Aorta (tissue), 5 donors: ENCODE data around the gene USH1C. TPM values are rescaled to one million over a fixed set of nuclear protein-coding genes. Genes with fewer than 3 reads are reported as not detected.

Experiments used
- ATAC-seq: fragments of 200-7000 bp; cut with Tn5 transposase; one replicate; pipeline ENCODE4 v1.9.1; 2022; ENCODE audit warnings: moderate library complexity; ENCODE audit not compliant: low FRiP score
- DNase-seq, 2 donors: peaks; one replicate each; pipeline ENCODE4 v3.0.0-alpha.2; 2020
- H3K27ac ChIP-seq, 2 donors: one replicate each; pipeline ENCODE4 v1.5.1; 2013; ENCODE audit warnings: low read length in 2 of 2, mild to moderate bottlenecking in 2 of 2, moderate library complexity in 2 of 2, control low read depth in 1 of 2, inconsistent platforms in 1 of 2, low read depth in 1 of 2
- H3K27me3 ChIP-seq, 2 donors: one replicate each; pipeline ENCODE4 v1.6.1; 2013; ENCODE audit warnings: control low read depth in 1 of 2, low read length in 1 of 2, mild to moderate bottlenecking in 1 of 2, moderate library complexity in 1 of 2; ENCODE audit not compliant: insufficient read depth in 2 of 2, control insufficient read depth in 1 of 2
- H3K36me3 ChIP-seq, 2 donors: one replicate each; pipeline ENCODE4 v1.6.1; 2013; ENCODE audit warnings: control low read depth in 1 of 2, low read length in 1 of 2, mild to moderate bottlenecking in 1 of 2; ENCODE audit not compliant: insufficient read depth in 2 of 2, control insufficient read depth in 1 of 2
- H3K4me1 ChIP-seq, 2 donors: one replicate each; pipeline ENCODE4 v1.6.1; 2013; ENCODE audit warnings: low read length in 2 of 2, control low read depth in 1 of 2, mild to moderate bottlenecking in 1 of 2, moderate library complexity in 1 of 2; ENCODE audit not compliant: insufficient read depth in 2 of 2, control insufficient read depth in 1 of 2
- H3K4me3 ChIP-seq, 2 donors: one replicate each; pipeline ENCODE4 v1.5.1; 2013; ENCODE audit warnings: low read length in 2 of 2, control low read depth in 1 of 2, mild to moderate bottlenecking in 1 of 2
- H3K9me3 ChIP-seq: one replicate; pipeline ENCODE4 v1.6.1; 2013; ENCODE audit warnings: mild to moderate bottlenecking, low read length; ENCODE audit not compliant: control insufficient read depth
- WGBS, 2 donors: extraction: QIAGEN DNeasy Blood & Tissue Kit; methylation state at CpG; one replicate each; pipeline ENCODE4 v1.1.7; 2013; 5-methylcytosine and 5-hydroxymethylcytosine counted together
- intact Hi-C, 2 donors: fragments of 100-400 bp; cut with DNase I; formaldehyde crosslinking; loops; one replicate each; pipeline versions ENCODE4 v1.14.2 to v1.15.0; 2022
- polyA plus RNA-seq, 2 donors: library from polyadenylated mRNA; stranded (reverse); fragments of 200-250 nt; gene quantifications; one replicate each; pipeline ENCODE4 v1.2.3, GENCODE V29; 2013
- total RNA-seq, 2 donors: library from RNA; stranded (reverse); fragmentation: NEBNext Ultra II Directional; extraction: Animal tissue kit (Norgen Biotek cat#: 25700); gene quantifications; one replicate each; pipeline ENCODE4 v1.2.1, GENCODE V29; 2021
- donor health status: healthy with polysubstance abuse.
- donor health status: Bipolar disorder and iron deficiency.
- donor health status: DM: no; HTN: no; CAD: no.
- donor health status: DM: no; HTN: no; CAD: no.
- donor health status: DM: yes; HTN: yes; CAD: no.

The USH1C gene
- total and polyA plus RNA-seq, 4 donors: 0.46 to 20.4 TPM; not detected in 2

DNA sequence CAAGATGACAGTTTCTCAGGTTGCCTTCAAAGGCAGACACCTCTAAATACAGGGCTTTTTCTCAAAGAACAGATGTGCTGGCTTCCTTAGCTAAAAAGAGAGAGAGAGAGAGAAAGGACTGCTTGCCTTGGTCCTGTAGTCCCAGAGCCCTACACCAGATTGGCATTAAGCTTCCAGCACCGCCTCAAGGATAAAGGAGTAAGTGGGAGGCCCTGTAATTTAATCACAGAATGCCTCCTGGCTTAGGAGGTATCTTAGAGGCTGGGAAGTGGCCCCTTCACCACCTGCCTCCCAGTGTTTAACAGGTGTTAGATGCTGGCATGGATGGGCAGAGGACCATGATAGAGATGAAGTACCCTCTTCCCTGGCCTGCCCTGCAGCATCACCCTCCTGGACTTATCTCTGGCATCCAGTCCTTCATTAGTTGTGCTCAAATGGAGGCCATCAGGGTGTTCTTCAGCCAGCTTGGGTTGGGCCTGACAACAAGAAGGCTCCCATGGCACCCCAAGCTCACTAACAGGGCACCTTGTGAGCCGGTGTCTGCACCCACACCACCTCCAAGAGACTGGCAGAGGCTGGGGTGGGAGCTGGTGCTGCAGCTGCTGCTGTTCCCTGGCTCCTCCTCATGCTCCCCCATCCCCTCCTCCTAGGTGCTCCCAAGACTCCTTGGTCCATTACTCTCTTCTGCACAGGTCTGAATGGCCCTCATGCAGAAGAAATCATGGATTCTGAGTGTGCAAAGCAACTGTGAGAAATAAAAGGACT lies 100.1 kb downstream of the USH1C start:
- Histone ChIP-seq H3K36me3 (no peaks in the 10 kb centered on the region), H3K27me3 (no peaks in the 10 kb centered on the region), H3K4me3 (no peak overlapping the region), H3K9me3 (no peaks in the 10 kb centered on the region), H3K4me1 (no peaks in the 10 kb centered on the region), H3K27ac (no peak overlapping the region)
- ATAC-seq (no peak), DNase-seq (no peak)
- intact Hi-C loops: no loop called here
- 66 to 86% methylated on average over 2 of the region's 2 CpGs for WGBS, 2 donors

Other genes starting within 250 kb of the USH1C start
- 1 to 10 TPM; 2.9 to 3.2 TPM for gene NCR3LG1, start 192.6 kb downstream of the USH1C start, total RNA-seq
- under 1 TPM; 0.38 to 0.74 TPM for gene NCR3LG1, start 192.6 kb downstream of the USH1C start, polyA plus RNA-seq
- 1 to 10 TPM; 1.0 to 1.3 TPM for gene KCNJ11, start 155.8 kb downstream of the USH1C start, total RNA-seq
- gene KCNJ11, start 155.8 kb downstream of the USH1C start, polyA plus RNA-seq: 1 to 10 TPM; 1.6 to 3.8 TPM
- 1 to 10 TPM in 1 of 2 donors, under 1 TPM in 1; 0.32 to 2.5 TPM for gene ABCC8, start 67.6 kb downstream of the USH1C start, total RNA-seq
- gene ABCC8, start 67.6 kb downstream of the USH1C start, polyA plus RNA-seq: under 1 TPM in 1 of 2 donors, not detected in 1; 0.59 TPM
- gene OTOG, start 2.8 kb upstream of the USH1C start, total RNA-seq: not detected
- not detected for gene OTOG, start 2.8 kb upstream of the USH1C start, polyA plus RNA-seq
- not detected for gene MYOD1, start 175.2 kb upstream of the USH1C start, total RNA-seq
- gene MYOD1, start 175.2 kb upstream of the USH1C start, polyA plus RNA-seq: not detected
- gene KCNC1, start 190.4 kb upstream of the USH1C start, total RNA-seq: not detected
- not detected for gene KCNC1, start 190.4 kb upstream of the USH1C start, polyA plus RNA-seq